BJ (cell line): Measurements from ENCODE around the gene IFNW1. TPM values are rescaled to one million over a fixed set of nuclear protein-coding genes. Genes with fewer than 3 reads are reported as not detected.

Source experiments
- CTCF ChIA-PET: fragments of 350-600 bp; formaldehyde crosslinking; extraction: SDS; loops from one replicate; lab custom pipeline; 2021; ENCODE audit warnings: antibody characterized with exemption, inconsistent platforms; lab: Yijun Ruan, JAX
- POLR2A ChIA-PET: fragments of 300-600 bp; sonication (Branson Sonifier 250); formaldehyde crosslinking; extraction: SDS; loops from one replicate; lab custom pipeline; 2021; ENCODE audit warnings: antibody characterized with exemption; lab: Charles Lee
- DNase-seq: peaks from one replicate; pipeline ENCODE4 v3.0.0-alpha.2; 2011; ENCODE audit warnings: low read depth
- H3K27me3 ChIP-seq: 2 replicates; pipeline ENCODE4 v1.6.0; 2011; ENCODE audit warnings: low read length; ENCODE audit not compliant: control insufficient read depth, insufficient read depth
- H3K36me3 ChIP-seq: 2 replicates; pipeline ENCODE4 v1.5.1; 2011; ENCODE audit warnings: low read length; ENCODE audit not compliant: control insufficient read depth, insufficient read depth
- H3K4me3 ChIP-seq: 2 replicates; pipeline ENCODE4 v1.5.1; 2011; ENCODE audit warnings: low read depth, mild to moderate bottlenecking, control low read depth, low read length
- polyA plus RNA-seq: library from polyadenylated mRNA; depleted of rRNA; stranded (reverse); fragments of >200 nt; gene quantifications from 2 replicates; pipeline ENCODE4 v1.2.3, GENCODE V29; 2011; rRNA removed
- small RNA-seq: library from RNA; depleted of rRNA; stranded (forward); fragments of <200 nt; gene quantifications from one replicate; pipeline ENCODE3, GENCODE V24; 2012; ENCODE audit warnings: low replicate concordance, low read depth; ENCODE audit not compliant: insufficient read length
- TF ChIP-seq, protein P1 (sequence below): IDR thresholded peaks from 2 replicates; pipeline ENCODE4 v1.5.1; 2011; ENCODE audit warnings: low read depth, mild to moderate bottlenecking, control low read depth, inconsistent platforms, low read length, moderate library complexity; ENCODE audit not compliant: insufficient read depth

IFNW1 gene
- polyA plus RNA-seq, 1 experiment = not detected

DNA sequence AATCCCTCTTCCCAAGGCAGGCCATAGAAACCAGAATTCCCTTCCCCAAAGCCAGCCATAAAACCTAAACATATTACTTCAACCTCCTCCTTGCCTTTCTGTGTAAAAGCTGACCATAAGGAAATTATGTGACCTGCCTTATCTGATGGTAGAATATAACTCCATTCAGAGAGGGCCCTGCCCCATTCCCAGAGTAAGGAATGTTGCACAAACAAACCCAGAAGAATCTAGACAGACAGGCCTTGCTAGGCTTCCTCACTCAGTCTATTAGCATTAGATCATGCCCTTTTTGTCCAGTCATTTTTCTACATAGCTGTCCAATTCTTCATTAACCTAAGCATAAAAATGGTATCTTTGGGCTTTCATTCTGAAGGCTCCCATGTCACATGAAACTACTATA, 46.1 kb downstream of the IFNW1 start:
- H3K36me3 ChIP-seq = no peaks in the 10 kb centered on the region
- no peak for DNase-seq
- ChIA-PET POLR2A (no interaction called here), CTCF (interaction anchor here (0.7 to 1.7 kb wide), 3 partner anchors 14 to 17 kb away, joined by 3 to 5 read pairs (median 3); partner anchors contain the start of gene IFNB1)
- H3K27me3 ChIP-seq = no peaks in the 10 kb centered on the region
- no peak overlapping the region for H3K4me3 ChIP-seq
- TF ChIP-seq, protein P1, sequence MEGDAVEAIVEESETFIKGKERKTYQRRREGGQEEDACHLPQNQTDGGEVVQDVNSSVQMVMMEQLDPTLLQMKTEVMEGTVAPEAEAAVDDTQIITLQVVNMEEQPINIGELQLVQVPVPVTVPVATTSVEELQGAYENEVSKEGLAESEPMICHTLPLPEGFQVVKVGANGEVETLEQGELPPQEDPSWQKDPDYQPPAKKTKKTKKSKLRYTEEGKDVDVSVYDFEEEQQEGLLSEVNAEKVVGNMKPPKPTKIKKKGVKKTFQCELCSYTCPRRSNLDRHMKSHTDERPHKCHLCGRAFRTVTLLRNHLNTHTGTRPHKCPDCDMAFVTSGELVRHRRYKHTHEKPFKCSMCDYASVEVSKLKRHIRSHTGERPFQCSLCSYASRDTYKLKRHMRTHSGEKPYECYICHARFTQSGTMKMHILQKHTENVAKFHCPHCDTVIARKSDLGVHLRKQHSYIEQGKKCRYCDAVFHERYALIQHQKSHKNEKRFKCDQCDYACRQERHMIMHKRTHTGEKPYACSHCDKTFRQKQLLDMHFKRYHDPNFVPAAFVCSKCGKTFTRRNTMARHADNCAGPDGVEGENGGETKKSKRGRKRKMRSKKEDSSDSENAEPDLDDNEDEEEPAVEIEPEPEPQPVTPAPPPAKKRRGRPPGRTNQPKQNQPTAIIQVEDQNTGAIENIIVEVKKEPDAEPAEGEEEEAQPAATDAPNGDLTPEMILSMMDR = no peak

Small RNA genes within 50 kb of the gene (small RNA-seq; reads per million reads assigned to genes)
- gene IFNWP4 (not detected), gene RF00019 (not detected)

Other genes starting within 250 kb of the IFNW1 start
- 4.3 and 8.6 TPM in 2 replicates for gene HACD4, start 110.2 kb downstream of the IFNW1 start, polyA plus RNA-seq
- not detected in 2 replicates for gene IFNB1, start 63.9 kb downstream of the IFNW1 start, polyA plus RNA-seq
- gene IFNA21, start 24.8 kb upstream of the IFNW1 start, polyA plus RNA-seq = not detected in 2 replicates
- not detected in 2 replicates for gene IFNA4, start 45.8 kb upstream of the IFNW1 start, polyA plus RNA-seq
- not detected in 2 replicates for gene IFNA7, start 60.4 kb upstream of the IFNW1 start, polyA plus RNA-seq
- not detected in 2 replicates for gene IFNA10, start 65.3 kb upstream of the IFNW1 start, polyA plus RNA-seq
- gene IFNA16, start 75.5 kb upstream of the IFNW1 start, polyA plus RNA-seq = not detected in 2 replicates
- gene IFNA17, start 86.4 kb upstream of the IFNW1 start, polyA plus RNA-seq = not detected in 2 replicates
- gene IFNA14, start 98.2 kb upstream of the IFNW1 start, polyA plus RNA-seq = not detected in 2 replicates
- not detected in 2 replicates for gene IFNA5, start 163.5 kb upstream of the IFNW1 start, polyA plus RNA-seq
- gene KLHL9, start 193.6 kb upstream of the IFNW1 start, polyA plus RNA-seq = 14.4 and 25.9 TPM in 2 replicates
- gene IFNA6, start 209.1 kb upstream of the IFNW1 start, polyA plus RNA-seq = not detected in 2 replicates
- not detected in 2 replicates for gene IFNA13, start 226.2 kb upstream of the IFNW1 start, polyA plus RNA-seq
- gene IFNA2, start 243.6 kb upstream of the IFNW1 start, polyA plus RNA-seq = not detected in 2 replicates